Measurements from ENCODE around the gene TPT1. TPM values are rescaled to one million over a fixed set of nuclear protein-coding genes. Genes with fewer than 3 reads are reported as not detected.
"Not testable (repeated sequence)": the region's sequence is repeated elsewhere in the genome, so short reads cannot be mapped to it uniquely, and the experiment has no call there.

The TPT1 gene
- total RNA-seq, 1 experiment from 2014 or later = 1,963 TPM

GRCh38 chr13:45385907-45386553, 45.0 kb upstream of the TPT1 start:
- H3K27ac ChIP-seq (ENCODE audit: low read depth, low read length, poor library complexity, severe bottlenecking) = no peak overlapping the region
- no peak for DNase-seq (ENCODE audit: low spot score)
- no peaks in the 10 kb centered on the region for H3K4me1 ChIP-seq (ENCODE audit: insufficient read depth, low read length, poor library complexity, severe bottlenecking)
- no peaks in the 10 kb centered on the region for H3K9me3 ChIP-seq (ENCODE audit: low read depth, low read length, poor library complexity, severe bottlenecking)
- no peak overlapping the region for H3K4me3 ChIP-seq (ENCODE audit: low read depth, low read length, poor library complexity, severe bottlenecking)
- H3K36me3 ChIP-seq (ENCODE audit: insufficient read depth, low read length, poor library complexity, severe bottlenecking) = no peaks in the 10 kb centered on the region
- BruUV-seq (replicated peaks) = no TSS peak
- ChIA-PET POLR2A (ENCODE audit: low non-redundant PET) (interaction anchor here (0.6 kb wide), 1 partner anchor 46 kb away, joined by 4 read pairs; no protein-coding TSS in a partner anchor), CTCF (no interaction called here)
- no peaks in the 10 kb centered on the region for H3K27me3 ChIP-seq (replicated peaks; ENCODE audit: insufficient read depth, low read depth, low read length, poor library complexity)
- intact Hi-C loops (cut with micrococcal nuclease; ENCODE audit: unreplicated experiment) = no loop called here
- TF ChIP-seq EZH2 (IDR thresholded peaks at IDR 0.05; ENCODE audit: borderline replicate concordance, low read depth, low read length, poor library complexity, severe bottlenecking) = no peak
- no peak for TF ChIP-seq CTCF (conservative IDR thresholded peaks at IDR 0.05; ENCODE audit: low read depth, low read length)

GRCh38 chr13:45385320-45385719, 44.3 kb upstream of the TPT1 start:
- Histone ChIP-seq H3K9me3 (ENCODE audit: low read depth, low read length, poor library complexity, severe bottlenecking) (no peaks in the 10 kb centered on the region), H3K4me1 (ENCODE audit: insufficient read depth, low read length, poor library complexity, severe bottlenecking) (no peaks in the 10 kb centered on the region), H3K27me3 (replicated peaks; ENCODE audit: insufficient read depth, low read depth, low read length, poor library complexity) (no peaks in the 10 kb centered on the region), H3K27ac (ENCODE audit: low read depth, low read length, poor library complexity, severe bottlenecking) (no peak overlapping the region), H3K36me3 (ENCODE audit: insufficient read depth, low read length, poor library complexity, severe bottlenecking) (no peaks in the 10 kb centered on the region), H3K4me3 (ENCODE audit: low read depth, low read length, poor library complexity, severe bottlenecking) (no peak overlapping the region)
- intact Hi-C loops (cut with micrococcal nuclease; ENCODE audit: unreplicated experiment) = no loop called here
- no peak for DNase-seq (ENCODE audit: low spot score)
- POLR2A ChIA-PET (ENCODE audit: low non-redundant PET) = interaction anchor here (0.6 kb wide), 1 partner anchor 45 kb away, joined by 4 read pairs; no protein-coding TSS in a partner anchor
- TF ChIP-seq EZH2 (IDR thresholded peaks at IDR 0.05; ENCODE audit: borderline replicate concordance, low read depth, low read length, poor library complexity, severe bottlenecking) = no peak
- no peak for TF ChIP-seq CTCF (conservative IDR thresholded peaks at IDR 0.05; ENCODE audit: low read depth, low read length)
- CTCF ChIA-PET = no interaction called here
- no TSS peak for BruUV-seq (replicated peaks)

DNA sequence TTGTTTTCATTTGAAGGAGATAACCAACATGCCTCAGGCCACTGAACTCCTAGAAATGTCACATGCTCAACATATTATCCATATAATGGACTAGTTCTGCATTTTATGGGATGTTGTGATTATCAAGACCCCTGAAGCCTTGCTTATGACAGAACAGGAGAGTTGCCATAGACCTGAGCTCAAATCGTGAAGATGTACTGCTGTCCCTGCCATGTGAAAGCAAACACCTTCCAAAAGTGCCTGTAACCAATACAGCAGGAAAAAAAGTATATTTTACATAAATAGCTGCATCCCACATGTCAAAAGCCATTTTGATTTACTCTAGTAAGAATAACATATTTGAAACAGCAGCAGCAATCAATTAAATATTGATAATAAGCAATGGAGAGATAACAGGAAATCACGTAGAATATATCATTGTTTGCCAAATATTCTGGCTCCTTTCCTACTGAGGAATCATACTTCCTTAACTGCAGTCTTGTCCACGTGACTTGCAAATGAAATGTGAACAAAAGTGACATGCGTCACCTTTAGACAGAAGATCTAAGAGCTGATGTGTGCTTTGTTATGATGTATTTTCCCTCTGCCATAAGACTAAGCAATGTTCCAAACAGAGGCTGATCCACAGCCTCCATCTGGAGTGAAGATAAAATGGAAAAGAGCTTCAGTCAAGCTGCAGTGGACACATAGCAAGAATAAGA, 43.6 kb upstream of the TPT1 start:
- DNase-seq (ENCODE audit: low spot score) = no peak
- no peaks in the 10 kb centered on the region for H3K9me3 ChIP-seq (ENCODE audit: low read depth, low read length, poor library complexity, severe bottlenecking)
- H3K36me3 ChIP-seq (ENCODE audit: insufficient read depth, low read length, poor library complexity, severe bottlenecking) = no peaks in the 10 kb centered on the region
- TF ChIP-seq CTCF (conservative IDR thresholded peaks at IDR 0.05; ENCODE audit: low read depth, low read length) = no peak
- no peak for TF ChIP-seq EZH2 (IDR thresholded peaks at IDR 0.05; ENCODE audit: borderline replicate concordance, low read depth, low read length, poor library complexity, severe bottlenecking)
- BruUV-seq (replicated peaks) = no TSS peak
- no peaks in the 10 kb centered on the region for H3K27me3 ChIP-seq (replicated peaks; ENCODE audit: insufficient read depth, low read depth, low read length, poor library complexity)
- no peaks in the 10 kb centered on the region for H3K4me1 ChIP-seq (ENCODE audit: insufficient read depth, low read length, poor library complexity, severe bottlenecking)
- POLR2A ChIA-PET (ENCODE audit: low non-redundant PET) = no interaction called here
- intact Hi-C loops (cut with micrococcal nuclease; ENCODE audit: unreplicated experiment) = no loop called here
- CTCF ChIA-PET = no interaction called here
- H3K27ac ChIP-seq (ENCODE audit: low read depth, low read length, poor library complexity, severe bottlenecking) = no peak overlapping the region
- no peak overlapping the region for H3K4me3 ChIP-seq (ENCODE audit: low read depth, low read length, poor library complexity, severe bottlenecking)

- BruUV-seq (replicated peaks); H3K27ac ChIP-seq (ENCODE audit: low read depth, low read length, poor library complexity, severe bottlenecking); DNase-seq (ENCODE audit: low spot score); H3K27me3 ChIP-seq (replicated peaks; ENCODE audit: insufficient read depth, low read depth, low read length, poor library complexity); intact Hi-C loops (cut with micrococcal nuclease; ENCODE audit: unreplicated experiment); H3K9me3 ChIP-seq (ENCODE audit: low read depth, low read length, poor library complexity, severe bottlenecking); H3K4me3 ChIP-seq (ENCODE audit: low read depth, low read length, poor library complexity, severe bottlenecking); H3K4me1 ChIP-seq (ENCODE audit: insufficient read depth, low read length, poor library complexity, severe bottlenecking); H3K36me3 ChIP-seq (ENCODE audit: insufficient read depth, low read length, poor library complexity, severe bottlenecking); CTCF ChIA-PET; POLR2A ChIA-PET (ENCODE audit: low non-redundant PET): not testable (repeated sequence)
These were observed 41.8 kb upstream of the TPT1 start for GRCh38 chr13:45382739-45383138.
